Gastroesophageal sphincter (tissue), 3 donors: ENCODE data around the gene PXMP2.

ENCODE experiments used
- POLR2AphosphoS5 ChIP-seq: sonication (generic); formaldehyde crosslinking; IDR thresholded peaks from one replicate; pipeline ENCODE4 v1.6.1; 2017; ENCODE audit warnings: antibody characterized with exemption
- TF ChIP-seq, protein P1 (sequence below), 4 experiments: fragments of 200-600 bp in 2 of 4; fragments of 450-650 bp in 2 of 4; sonication (generic) in 1 of 4; IDR thresholded peaks; one replicate each; pipeline ENCODE4 v1.5.1; 2017 to 2019; ENCODE audit warnings: antibody characterized with exemption in 4 of 4, mild to moderate bottlenecking in 2 of 4, moderate library complexity in 2 of 4

GRCh38 chr12:132648616-132649225 is 38.7 kb upstream of the PXMP2 start:
- TF ChIP-seq, protein P1, sequence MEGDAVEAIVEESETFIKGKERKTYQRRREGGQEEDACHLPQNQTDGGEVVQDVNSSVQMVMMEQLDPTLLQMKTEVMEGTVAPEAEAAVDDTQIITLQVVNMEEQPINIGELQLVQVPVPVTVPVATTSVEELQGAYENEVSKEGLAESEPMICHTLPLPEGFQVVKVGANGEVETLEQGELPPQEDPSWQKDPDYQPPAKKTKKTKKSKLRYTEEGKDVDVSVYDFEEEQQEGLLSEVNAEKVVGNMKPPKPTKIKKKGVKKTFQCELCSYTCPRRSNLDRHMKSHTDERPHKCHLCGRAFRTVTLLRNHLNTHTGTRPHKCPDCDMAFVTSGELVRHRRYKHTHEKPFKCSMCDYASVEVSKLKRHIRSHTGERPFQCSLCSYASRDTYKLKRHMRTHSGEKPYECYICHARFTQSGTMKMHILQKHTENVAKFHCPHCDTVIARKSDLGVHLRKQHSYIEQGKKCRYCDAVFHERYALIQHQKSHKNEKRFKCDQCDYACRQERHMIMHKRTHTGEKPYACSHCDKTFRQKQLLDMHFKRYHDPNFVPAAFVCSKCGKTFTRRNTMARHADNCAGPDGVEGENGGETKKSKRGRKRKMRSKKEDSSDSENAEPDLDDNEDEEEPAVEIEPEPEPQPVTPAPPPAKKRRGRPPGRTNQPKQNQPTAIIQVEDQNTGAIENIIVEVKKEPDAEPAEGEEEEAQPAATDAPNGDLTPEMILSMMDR (IDR thresholded peaks at IDR 0.05), result no peak
- no peak for TF ChIP-seq POLR2AphosphoS5
